RPMI8226 (cell line): ENCODE results near the gene PPM1L.

Experiments used
- DNase-seq: peaks from one replicate; pipeline ENCODE4 v3.0.0-alpha.2; 2015

PPM1L gene

GRCh38 chr3:160857476-160858119 lies 101.6 kb downstream of the PPM1L start:
- DNase-seq: no peak

- no peak for DNase-seq
Measured at GRCh38 chr3:160860346-160860745, 104.3 kb downstream of the PPM1L start.

- no peak for DNase-seq
Measured at GRCh38 chr3:160869825-160870224, 113.8 kb downstream of the PPM1L start.

GRCh38 chr3:160870327-160870726 lies 114.3 kb downstream of the PPM1L start:
- no peak for DNase-seq

- DNase-seq: no peak
Measured at GRCh38 chr3:160874736-160875135, 118.7 kb downstream of the PPM1L start.

GRCh38 chr3:160876643-160877042 lies 120.6 kb downstream of the PPM1L start:
- no peak for DNase-seq

GRCh38 chr3:160879859-160880258 lies 123.8 kb downstream of the PPM1L start:
- DNase-seq: peak; percentile 25

GRCh38 chr3:160883373-160883772 lies 127.3 kb downstream of the PPM1L start:
- DNase-seq: no peak

GRCh38 chr3:160885791-160886286 lies 129.8 kb downstream of the PPM1L start:
- peak; percentile 89 for DNase-seq

GRCh38 chr3:160886421-160886820 lies 130.4 kb downstream of the PPM1L start:
- no peak for DNase-seq

GRCh38 chr3:160893207-160893606 lies 137.2 kb downstream of the PPM1L start:
- DNase-seq: no peak

- no peak for DNase-seq
Measured at GRCh38 chr3:160904691-160905090, 148.7 kb downstream of the PPM1L start.

GRCh38 chr3:160906646-160907045 lies 150.6 kb downstream of the PPM1L start:
- DNase-seq: no peak

- DNase-seq: no peak
Measured at GRCh38 chr3:160909917-160910316, 153.9 kb downstream of the PPM1L start.

- DNase-seq: no peak
Measured at GRCh38 chr3:160911411-160911810, 155.4 kb downstream of the PPM1L start.

- DNase-seq: no peak
Measured at GRCh38 chr3:160916472-160916871, 160.4 kb downstream of the PPM1L start.

- DNase-seq: no peak
Measured at GRCh38 chr3:160919942-160920341, 163.9 kb downstream of the PPM1L start.

GRCh38 chr3:160921020-160921635 lies 165.1 kb downstream of the PPM1L start:
- peak; percentile 58 for DNase-seq

GRCh38 chr3:160924776-160925175 lies 168.7 kb downstream of the PPM1L start:
- DNase-seq: no peak

- DNase-seq: no peak
Measured at GRCh38 chr3:160927620-160928019, 171.6 kb downstream of the PPM1L start.

GRCh38 chr3:160928183-160928726 lies 172.2 kb downstream of the PPM1L start:
- no peak for DNase-seq

GRCh38 chr3:160929595-160929994 lies 173.6 kb downstream of the PPM1L start:
- no peak for DNase-seq

GRCh38 chr3:160931474-160931873 lies 175.4 kb downstream of the PPM1L start:
- no peak for DNase-seq

- DNase-seq: no peak
Measured at GRCh38 chr3:160935413-160936095, 179.5 kb downstream of the PPM1L start.
